PC-9 (cell line): ENCODE results near the gene UBE3C. TPM values are rescaled to one million over a fixed set of nuclear protein-coding genes. Genes with fewer than 3 reads are reported as not detected.

Experiments
- BruUV-seq: library from RNA; stranded (reverse); fragments of 400-500 nt; replicated peaks from 2 replicates; lab custom pipeline; 2021; lab: Mats Ljungman, UMichigan
- CTCF ChIA-PET: fragments of 300-600 bp; sonication (Branson Sonifier 250); formaldehyde crosslinking; loops from one replicate; lab custom pipeline; 2022; ENCODE audit warnings: antibody characterized with exemption; lab: Charles Lee
- POLR2A ChIA-PET: fragments of 300-600 bp; sonication (Branson Sonifier 250); formaldehyde crosslinking; loops from one replicate; lab custom pipeline; 2022; ENCODE audit warnings: antibody characterized with exemption; ENCODE audit not compliant: unreplicated experiment; lab: Charles Lee
- DNase-seq, 2 experiments: peaks; one replicate each; pipeline versions ENCODE4 v3.0.0 to v3.0.0-alpha.2; 2015 to 2022; ENCODE audit warnings: mixed read lengths in 1 of 2
- H2AFZ ChIP-seq: fragments of 200-600 bp; sonication (generic); 2 replicates; pipeline ENCODE4 v1.8.1; 2017; ENCODE audit warnings: antibody characterized with exemption
- H3F3A ChIP-seq: fragments of 200-600 bp; sonication (generic); 2 replicates; pipeline ENCODE4 v1.8.1; 2017; ENCODE audit warnings: antibody characterized with exemption, mild to moderate bottlenecking, low read depth; ENCODE audit not compliant: insufficient read depth
- H3K27ac ChIP-seq: fragments of 200-600 bp; sonication (generic); 2 replicates; pipeline ENCODE4 v1.6.1; 2016; ENCODE audit warnings: mixed run types
- H3K27me3 ChIP-seq: fragments of 200-600 bp; sonication (generic); 2 replicates; pipeline ENCODE4 v1.6.1; 2016; ENCODE audit warnings: low read depth, mixed run types; ENCODE audit not compliant: insufficient read depth
- H3K36me3 ChIP-seq: fragments of 200-600 bp; sonication (generic); 2 replicates; pipeline ENCODE4 v1.6.1; 2016; ENCODE audit warnings: low read depth, mixed run types
- H3K4me1 ChIP-seq: fragments of 200-600 bp; sonication (generic); replicated peaks from 2 replicates; pipeline ENCODE4 v1.6.1; 2016; ENCODE audit warnings: mixed run types; ENCODE audit not compliant: insufficient read depth
- H3K4me2 ChIP-seq: fragments of 200-600 bp; sonication (generic); 2 replicates; pipeline ENCODE4 v1.6.1; 2017; ENCODE audit warnings: mixed run types
- H3K4me3 ChIP-seq: fragments of 200-600 bp; sonication (generic); 2 replicates; pipeline ENCODE4 v1.6.1; 2016; ENCODE audit warnings: mixed run types
- H3K79me2 ChIP-seq: fragments of 200-600 bp; sonication (generic); 2 replicates; pipeline ENCODE4 v1.6.1; 2017; ENCODE audit warnings: low read depth, mixed run types
- H3K9me2 ChIP-seq: fragments of 200-600 bp; sonication (generic); 2 replicates; pipeline ENCODE4 v1.8.1; 2017; ENCODE audit warnings: mild to moderate bottlenecking; ENCODE audit not compliant: insufficient read depth
- H3K9me3 ChIP-seq: fragments of 200-600 bp; sonication (generic); 2 replicates; pipeline ENCODE4 v1.8.1; 2016; ENCODE audit warnings: low read depth; ENCODE audit not compliant: insufficient read depth
- H4K20me1 ChIP-seq: fragments of 200-600 bp; sonication (generic); 2 replicates; pipeline ENCODE4 v1.8.1; 2017; ENCODE audit not compliant: insufficient read depth
- CTCF ChIP-seq: fragments of 200-600 bp; sonication (generic); conservative IDR thresholded peaks from 2 replicates; pipeline ENCODE4 v1.6.1; 2017; ENCODE audit warnings: mixed run types, antibody characterized with exemption, mild to moderate bottlenecking, moderate library complexity
- EZH2 ChIP-seq: fragments of 200-600 bp; sonication (generic); IDR thresholded peaks from 2 replicates; pipeline ENCODE4 v1.8.0; 2017; ENCODE audit warnings: antibody characterized with exemption, low read depth
- intact Hi-C: fragments of 100-400 bp; cut with micrococcal nuclease; formaldehyde crosslinking; loops from one replicate; pipeline ENCODE4 v1.10.0; 2022; ENCODE audit not compliant: unreplicated experiment
- total RNA-seq: library from RNA; stranded (reverse); gene quantifications from 2 replicates; pipeline ENCODE4 v1.2.3, GENCODE V29; 2021

Gene UBE3C
- total RNA-seq, 1 experiment from 2014 or later = 77.6 TPM

GRCh38 chr7:157176771-157177170 is 38.0 kb downstream of the UBE3C start:
- no peak overlapping the region for H3K4me2 ChIP-seq
- no peaks in the 10 kb centered on the region for H3K9me2 ChIP-seq
- 0 out of 2 replicates have a peak, but pooled peaks cover 4% of the 10 kb centered on the region for H3K79me2 ChIP-seq
- BruUV-seq = no TSS peak
- H3K4me1 ChIP-seq = no peaks in the 10 kb centered on the region
- H3K4me3 ChIP-seq = no peak overlapping the region
- TF ChIP-seq EZH2 = no peak
- ChIA-PET CTCF (no interaction called here), POLR2A (interaction anchor here (0.7 kb wide), 1 partner anchor 206 kb away, joined by 7 read pairs; no protein-coding TSS in a partner anchor)
- H3K27ac ChIP-seq = no peak overlapping the region
- H4K20me1 ChIP-seq = peaks cover 39% of the 10 kb centered on the region
- no peak overlapping the region for H2AFZ ChIP-seq
- no peaks in the 10 kb centered on the region for H3K9me3 ChIP-seq
- no peak for DNase-seq
- intact Hi-C loops = no loop called here
- H3K36me3 ChIP-seq = peaks cover 82% of the 10 kb centered on the region
- peaks cover 18% of the 10 kb centered on the region for H3F3A ChIP-seq
- H3K27me3 ChIP-seq = no peaks in the 10 kb centered on the region

- H3K4me1 ChIP-seq = no peaks in the 10 kb centered on the region
- intact Hi-C loops = no loop called here
- H3K9me2 ChIP-seq = no peaks in the 10 kb centered on the region
- ChIA-PET CTCF (no interaction called here), POLR2A (no interaction called here)
- no peak overlapping the region for H3K4me3 ChIP-seq
- peaks cover 18% of the 10 kb centered on the region for H3F3A ChIP-seq
- no peak overlapping the region for H3K4me2 ChIP-seq
- no peak for DNase-seq
- TF ChIP-seq EZH2 (no peak), CTCF (no peak)
- BruUV-seq = no TSS peak
- no peaks in the 10 kb centered on the region for H3K9me3 ChIP-seq
- 0 out of 2 replicates have a peak, but pooled peaks cover 4% of the 10 kb centered on the region for H3K79me2 ChIP-seq
- H2AFZ ChIP-seq = no peak overlapping the region
- no peaks in the 10 kb centered on the region for H3K27me3 ChIP-seq
- no peak overlapping the region for H3K27ac ChIP-seq
- peaks cover 36% of the 10 kb centered on the region for H4K20me1 ChIP-seq
- H3K36me3 ChIP-seq = peaks cover 82% of the 10 kb centered on the region
These were observed 38.7 kb downstream of the UBE3C start for GRCh38 chr7:157177333-157177982.

- CTCF ChIA-PET = no interaction called here
- no peak for DNase-seq
- intact Hi-C loops = no loop called here
- H3K9me3 ChIP-seq = no peaks in the 10 kb centered on the region
- no peak overlapping the region for H3K27ac ChIP-seq
- no peaks in the 10 kb centered on the region for H3K27me3 ChIP-seq
- H3K4me2 ChIP-seq = no peak overlapping the region
- H3K36me3 ChIP-seq = peaks cover 79% of the 10 kb centered on the region
- TF ChIP-seq CTCF (no peak), EZH2 (no peak)
- BruUV-seq = no TSS peak
- no peaks in the 10 kb centered on the region for H3K4me1 ChIP-seq
- peaks cover 18% of the 10 kb centered on the region for H3F3A ChIP-seq
- H2AFZ ChIP-seq = no peak overlapping the region
- peaks cover 36% of the 10 kb centered on the region for H4K20me1 ChIP-seq
- no peak overlapping the region for H3K4me3 ChIP-seq
- POLR2A ChIA-PET = no interaction called here
- H3K9me2 ChIP-seq = no peaks in the 10 kb centered on the region
- 0 out of 2 replicates have a peak, but pooled peaks cover 4% of the 10 kb centered on the region for H3K79me2 ChIP-seq
These were observed 39.3 kb downstream of the UBE3C start for GRCh38 chr7:157177983-157178381.

- ChIA-PET POLR2A (no interaction called here), CTCF (no interaction called here)
- DNase-seq = no peak
- H3K4me3 ChIP-seq = no peak overlapping the region
- intact Hi-C loops = no loop called here
- no peak overlapping the region for H3K4me2 ChIP-seq
- no TSS peak for BruUV-seq
- H3K9me2 ChIP-seq = no peaks in the 10 kb centered on the region
- TF ChIP-seq CTCF (no peak), EZH2 (no peak)
- 0 out of 2 replicates have a peak, but pooled peaks cover 3% of the 10 kb centered on the region for H4K20me1 ChIP-seq
- H3K4me1 ChIP-seq = no peaks in the 10 kb centered on the region
- H2AFZ ChIP-seq = no peak overlapping the region
- H3K27ac ChIP-seq = no peak overlapping the region
- H3K36me3 ChIP-seq = peaks cover 67% of the 10 kb centered on the region
- H3K9me3 ChIP-seq = no peaks in the 10 kb centered on the region
- peaks cover 11% of the 10 kb centered on the region; the same call in 1 of the 2 replicates for H3F3A ChIP-seq
- H3K79me2 ChIP-seq = no peaks in the 10 kb centered on the region
- no peaks in the 10 kb centered on the region for H3K27me3 ChIP-seq
These were observed 45.1 kb downstream of the UBE3C start for GRCh38 chr7:157183832-157184231.
